ENCODE results near the gene CCT6A. TPM values are rescaled to one million over a fixed set of nuclear protein-coding genes. Genes with fewer than 3 reads are reported as not detected.

CCT6A gene
- polyA plus RNA-seq, 1 donor from 2014 or later, result 275 TPM

DNA sequence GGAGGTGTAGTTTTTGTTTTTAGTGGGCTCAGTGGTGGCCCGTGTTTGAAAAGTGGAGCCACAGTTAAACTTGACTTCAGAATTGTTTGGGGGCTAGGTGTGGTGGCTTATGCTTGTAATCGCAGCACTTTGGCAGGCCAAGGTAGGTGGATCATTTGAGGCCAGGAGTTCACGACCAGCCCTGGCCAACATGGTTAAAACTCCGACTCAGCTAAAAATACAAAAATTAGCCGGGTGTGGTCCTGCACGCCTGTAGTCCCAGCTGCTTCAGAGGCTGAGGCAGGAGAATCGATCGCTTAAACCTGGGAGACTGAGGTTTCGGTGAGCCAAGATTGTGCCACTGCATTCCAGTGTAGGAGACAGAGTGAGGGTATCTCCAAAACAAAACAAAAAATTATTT, 1.8 kb downstream of the CCT6A start:
- Histone ChIP-seq H3K4me3 (ENCODE audit: low read length) (peak overlapping the region; percentile 79), H3K9ac (ENCODE audit: low read length) (no peak overlapping the region), H4K20me1 (ENCODE audit: insufficient read depth) (no peaks in the 10 kb centered on the region), H3K27me3 (ENCODE audit: insufficient read depth, low read depth, low read length) (no peaks in the 10 kb centered on the region), H3K9me3 (ENCODE audit: low read length) (no peaks in the 10 kb centered on the region), H3K9me2 (ENCODE audit: insufficient read depth, low read length) (no peaks in the 10 kb centered on the region), H3K27ac (ENCODE audit: low read length) (no peak overlapping the region), H3K79me2 (replicated peaks; ENCODE audit: insufficient read depth, low read length) (peaks cover 29% of the 10 kb centered on the region), H2AFZ (ENCODE audit: low read depth, low read length) (no peak overlapping the region), H3K36me3 (ENCODE audit: insufficient read depth, low read length) (peaks cover 12% of the 10 kb centered on the region), H3K4me2 (ENCODE audit: low read length) (no peak overlapping the region), H3F3A (ENCODE audit: insufficient read depth, low read length, poor library complexity, severe bottlenecking) (peaks cover 3% of the 10 kb centered on the region)
- TF ChIP-seq SMC3 (conservative IDR thresholded peaks at IDR 0.05; ENCODE audit: poor library complexity) (no peak), REST (IDR thresholded peaks at IDR 0.05; ENCODE audit: borderline replicate concordance) (no peak), POLR2AphosphoS5 (IDR thresholded peaks at IDR 0.05) (no peak), EP300 (conservative IDR thresholded peaks at IDR 0.05; ENCODE audit: poor library complexity, severe bottlenecking) (no peak), TAF1 (IDR thresholded peaks at IDR 0.05; ENCODE audit: low read depth) (no peak), RAD21 (conservative IDR thresholded peaks at IDR 0.05) (no peak)

DNA sequence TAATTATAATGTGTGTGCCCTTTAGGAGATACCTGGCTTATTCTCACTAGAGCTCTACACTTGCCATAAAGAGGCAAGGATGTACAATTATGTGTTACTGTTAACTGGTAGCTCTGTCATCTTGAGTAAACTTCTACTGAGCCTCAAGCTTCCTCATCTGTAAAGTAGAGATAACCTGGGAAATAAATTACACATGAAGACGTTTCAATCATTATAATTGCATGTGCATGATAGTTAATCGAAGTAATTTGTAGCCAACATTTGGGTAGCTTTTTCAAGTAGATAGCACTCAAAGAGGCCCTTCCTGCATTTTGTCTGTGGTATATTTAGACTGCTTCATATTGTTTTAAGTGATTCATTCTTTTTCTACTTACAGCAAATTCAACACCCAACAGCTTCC, 2.4 kb downstream of the CCT6A start:
- Histone ChIP-seq H4K20me1 (ENCODE audit: insufficient read depth) (no peaks in the 10 kb centered on the region), H3F3A (ENCODE audit: insufficient read depth, low read length, poor library complexity, severe bottlenecking) (peaks cover 3% of the 10 kb centered on the region), H3K9me3 (ENCODE audit: low read length) (no peaks in the 10 kb centered on the region), H3K36me3 (ENCODE audit: insufficient read depth, low read length) (peaks cover 15% of the 10 kb centered on the region), H3K79me2 (replicated peaks; ENCODE audit: insufficient read depth, low read length) (peaks cover 29% of the 10 kb centered on the region), H3K9ac (ENCODE audit: low read length) (no peak overlapping the region), H3K27ac (ENCODE audit: low read length) (no peak overlapping the region), H3K27me3 (ENCODE audit: insufficient read depth, low read depth, low read length) (no peaks in the 10 kb centered on the region), H2AFZ (ENCODE audit: low read depth, low read length) (no peak overlapping the region), H3K4me3 (ENCODE audit: low read length) (no peak overlapping the region), H3K4me2 (ENCODE audit: low read length) (no peak overlapping the region), H3K9me2 (ENCODE audit: insufficient read depth, low read length) (no peaks in the 10 kb centered on the region)
- TF ChIP-seq, protein P1, sequence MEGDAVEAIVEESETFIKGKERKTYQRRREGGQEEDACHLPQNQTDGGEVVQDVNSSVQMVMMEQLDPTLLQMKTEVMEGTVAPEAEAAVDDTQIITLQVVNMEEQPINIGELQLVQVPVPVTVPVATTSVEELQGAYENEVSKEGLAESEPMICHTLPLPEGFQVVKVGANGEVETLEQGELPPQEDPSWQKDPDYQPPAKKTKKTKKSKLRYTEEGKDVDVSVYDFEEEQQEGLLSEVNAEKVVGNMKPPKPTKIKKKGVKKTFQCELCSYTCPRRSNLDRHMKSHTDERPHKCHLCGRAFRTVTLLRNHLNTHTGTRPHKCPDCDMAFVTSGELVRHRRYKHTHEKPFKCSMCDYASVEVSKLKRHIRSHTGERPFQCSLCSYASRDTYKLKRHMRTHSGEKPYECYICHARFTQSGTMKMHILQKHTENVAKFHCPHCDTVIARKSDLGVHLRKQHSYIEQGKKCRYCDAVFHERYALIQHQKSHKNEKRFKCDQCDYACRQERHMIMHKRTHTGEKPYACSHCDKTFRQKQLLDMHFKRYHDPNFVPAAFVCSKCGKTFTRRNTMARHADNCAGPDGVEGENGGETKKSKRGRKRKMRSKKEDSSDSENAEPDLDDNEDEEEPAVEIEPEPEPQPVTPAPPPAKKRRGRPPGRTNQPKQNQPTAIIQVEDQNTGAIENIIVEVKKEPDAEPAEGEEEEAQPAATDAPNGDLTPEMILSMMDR (IDR thresholded peaks at IDR 0.05; ENCODE audit: poor library complexity, severe bottlenecking), result no peak
- TF ChIP-seq TAF1 (IDR thresholded peaks at IDR 0.05; ENCODE audit: low read depth) (no peak), SMC3 (conservative IDR thresholded peaks at IDR 0.05; ENCODE audit: poor library complexity) (no peak), RAD21 (conservative IDR thresholded peaks at IDR 0.05) (no peak), MXI1 (conservative IDR thresholded peaks at IDR 0.05; ENCODE audit: poor library complexity, severe bottlenecking) (no peak), EP300 (conservative IDR thresholded peaks at IDR 0.05; ENCODE audit: poor library complexity, severe bottlenecking) (no peak), EZH2 (IDR thresholded peaks at IDR 0.05; ENCODE audit: borderline replicate concordance, insufficient read depth, low read length, poor library complexity, severe bottlenecking) (no peak), REST (IDR thresholded peaks at IDR 0.05; ENCODE audit: borderline replicate concordance) (no peak), POLR2AphosphoS5 (IDR thresholded peaks at IDR 0.05) (no peak)

Measured in neural cell (in vitro differentiated cells).